ENCODE data around the gene FOXD1. TPM values are rescaled to one million over a fixed set of nuclear protein-coding genes. Genes with fewer than 3 reads are reported as not detected.

Gene FOXD1
- total and polyA plus RNA-seq, 8 donors = 0.06 to 0.14 (median 0.12) TPM; not detected in 5

- no peak for FAIRE-seq
- no peak for DNase-seq
- intact Hi-C loops (cut with DNase I) = loop anchor here in 1 of 3 donors (10.0 kb wide), 1 partner anchor 138 kb away; no protein-coding TSS in a partner anchor
- TF ChIP-seq, protein P1, sequence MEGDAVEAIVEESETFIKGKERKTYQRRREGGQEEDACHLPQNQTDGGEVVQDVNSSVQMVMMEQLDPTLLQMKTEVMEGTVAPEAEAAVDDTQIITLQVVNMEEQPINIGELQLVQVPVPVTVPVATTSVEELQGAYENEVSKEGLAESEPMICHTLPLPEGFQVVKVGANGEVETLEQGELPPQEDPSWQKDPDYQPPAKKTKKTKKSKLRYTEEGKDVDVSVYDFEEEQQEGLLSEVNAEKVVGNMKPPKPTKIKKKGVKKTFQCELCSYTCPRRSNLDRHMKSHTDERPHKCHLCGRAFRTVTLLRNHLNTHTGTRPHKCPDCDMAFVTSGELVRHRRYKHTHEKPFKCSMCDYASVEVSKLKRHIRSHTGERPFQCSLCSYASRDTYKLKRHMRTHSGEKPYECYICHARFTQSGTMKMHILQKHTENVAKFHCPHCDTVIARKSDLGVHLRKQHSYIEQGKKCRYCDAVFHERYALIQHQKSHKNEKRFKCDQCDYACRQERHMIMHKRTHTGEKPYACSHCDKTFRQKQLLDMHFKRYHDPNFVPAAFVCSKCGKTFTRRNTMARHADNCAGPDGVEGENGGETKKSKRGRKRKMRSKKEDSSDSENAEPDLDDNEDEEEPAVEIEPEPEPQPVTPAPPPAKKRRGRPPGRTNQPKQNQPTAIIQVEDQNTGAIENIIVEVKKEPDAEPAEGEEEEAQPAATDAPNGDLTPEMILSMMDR (IDR thresholded peaks at IDR 0.05) = no peak
- Histone ChIP-seq H3K9me3 (no peaks in the 10 kb centered on the region), H3K27ac (no peak overlapping the region), H3K27me3 (peaks cover 27 to 90% (median 67%) of the 10 kb centered on the region in 4 donors), H3K4me3 (no peak overlapping the region), H3K36me3 (no peaks in the 10 kb centered on the region), H3K4me1 (peaks cover under 1 to 5% (median 5%) of the 10 kb centered on the region in 3 donors)
- WGBS, 2 donors = 20 to 22% methylated on average over 7 of the region's 7 CpGs
- ATAC-seq = no peak
Observed at GRCh38 chr5:73442231-73442811, 6.3 kb downstream of the FOXD1 start.

DNA sequence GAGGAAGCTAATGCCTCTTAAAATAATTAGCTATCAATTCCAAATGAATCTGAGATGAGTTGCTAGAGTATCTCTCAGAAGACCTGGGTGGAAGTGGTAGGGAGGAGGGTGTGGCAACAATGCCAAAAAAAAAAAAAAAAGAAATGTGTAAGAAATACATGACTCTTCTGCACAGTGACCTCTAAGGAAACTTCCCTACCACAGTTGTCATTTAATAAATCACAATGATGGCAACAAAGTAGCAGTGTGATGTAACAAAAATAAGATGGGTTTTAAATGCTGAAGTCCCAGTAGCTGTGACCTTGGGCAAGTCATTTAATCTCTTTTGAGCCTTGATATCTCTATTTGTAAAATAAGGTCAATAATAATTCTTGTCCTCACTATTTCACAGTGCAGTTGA, 7.2 kb downstream of the FOXD1 start:
- FAIRE-seq = no peak
- TF ChIP-seq, protein P1 (IDR thresholded peaks at IDR 0.05) = no peak
- Histone ChIP-seq H3K4me3 (no peak overlapping the region), H3K27me3 (peaks cover 23 to 93% (median 68%) of the 10 kb centered on the region in 4 donors), H3K4me1 (peaks cover 6 to 10% (median 8%) of the 10 kb centered on the region in 3 donors), H3K9me3 (no peaks in the 10 kb centered on the region), H3K36me3 (no peaks in the 10 kb centered on the region), H3K27ac (no peak overlapping the region)
- DNase-seq = no peak
- intact Hi-C loops (cut with DNase I) = loop anchor here in 1 of 3 donors (10.0 kb wide), 1 partner anchor 137 kb away; no protein-coding TSS in a partner anchor
- no peak for ATAC-seq

DNA sequence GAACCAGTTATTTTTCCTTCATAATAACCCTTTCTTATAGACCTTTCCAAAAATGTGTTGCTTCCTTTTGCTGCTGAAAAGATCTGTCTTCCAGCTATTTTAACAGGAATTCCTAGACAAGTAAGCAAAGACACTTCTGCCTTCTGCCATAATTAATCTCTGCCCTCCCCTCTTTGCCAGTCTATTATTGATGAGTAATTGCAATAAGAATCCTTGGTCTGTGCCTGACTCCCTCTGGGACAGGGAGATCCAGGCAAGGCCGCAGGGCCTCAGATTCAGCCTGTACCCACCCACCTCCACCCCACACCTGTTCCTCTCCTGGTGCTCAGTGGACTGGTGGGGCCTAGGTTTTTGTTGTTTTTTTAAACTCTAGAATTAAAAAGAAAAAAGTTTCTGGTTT, 8.3 kb downstream of the FOXD1 start:
- no peak overlapping the region for H3K27ac ChIP-seq
- FAIRE-seq = no peak
- TF ChIP-seq, protein P1 (IDR thresholded peaks at IDR 0.05) = no peak
- 57 to 61% methylated on average over 1 of the region's 1 CpG for WGBS, 2 donors
- no peak for ATAC-seq
- no peak overlapping the region for H3K4me3 ChIP-seq
- intact Hi-C loops (cut with DNase I) = loop anchor here in 1 of 3 donors (10.0 kb wide), 1 partner anchor 135 kb away; no protein-coding TSS in a partner anchor
- H3K9me3 ChIP-seq = no peaks in the 10 kb centered on the region
- H3K4me1 ChIP-seq = peaks cover 6 to 10% (median 8%) of the 10 kb centered on the region in 3 donors
- H3K27me3 ChIP-seq = peaks cover 12 to 84% (median 58%) of the 10 kb centered on the region in 4 donors
- no peak for DNase-seq
- no peaks in the 10 kb centered on the region for H3K36me3 ChIP-seq

GRCh38 chr5:73438645-73439470, 9.7 kb downstream of the FOXD1 start:
- H3K27me3 ChIP-seq = peaks cover 10 to 74% (median 44%) of the 10 kb centered on the region in 4 donors
- DNase-seq = no peak
- 23 to 25% methylated on average over 5 of the region's 5 CpGs for WGBS, 2 donors

More at GRCh38 chr5:73438645-73439470, 9.7 kb downstream of the FOXD1 start:
- intact Hi-C loops (cut with DNase I) = no loop called here
- H3K9me3 ChIP-seq = no peaks in the 10 kb centered on the region
- H3K27ac ChIP-seq = no peak overlapping the region
- peaks cover 6 to 10% (median 8%) of the 10 kb centered on the region in 3 donors for H3K4me1 ChIP-seq
- ATAC-seq (no peak), FAIRE-seq (no peak)
- TF ChIP-seq, protein P1 (IDR thresholded peaks at IDR 0.05) = no peak
- no peak overlapping the region for H3K4me3 ChIP-seq
- H3K36me3 ChIP-seq = no peaks in the 10 kb centered on the region

Data from pancreas (tissue), 10 donors.